K562 (cell line): Measurements from ENCODE around the gene UBE2D3. TPM values are rescaled to one million over a fixed set of nuclear protein-coding genes. Genes with fewer than 3 reads are reported as not detected.
A peak's percentile ranks its signal among the peaks of the same experiment; 100 is the strongest.

Experiments
- CHD2 ChIP-seq: IDR thresholded peaks from 2 replicates; pipeline ENCODE4 v1.6.1; 2011; ENCODE audit warnings: low read depth, low read length
- FIP1L1 ChIP-seq: fragments of 200-400 bp; formaldehyde crosslinking; IDR thresholded peaks from 2 replicates; pipeline ENCODE4 v1.6.1; 2018; ENCODE audit warnings: mild to moderate bottlenecking, low read depth, low read length; ENCODE audit not compliant: poor library complexity, severe bottlenecking
- FOXK2 ChIP-seq, 2 experiments: fragments of 450-650 bp; IDR thresholded peaks in 1 of 2; conservative IDR thresholded peaks in 1 of 2; 2 replicates each; pipeline ENCODE4 v1.6.1; 2016; ENCODE audit warnings: low read depth in 2 of 2, mild to moderate bottlenecking in 1 of 2
- GATAD2A ChIP-seq: fragments of 450-650 bp; IDR thresholded peaks from 2 replicates; pipeline ENCODE4 v1.6.1; 2017
- HLTF ChIP-seq: fragments of 450-650 bp; IDR thresholded peaks from 2 replicates; pipeline ENCODE4 v1.6.1; 2016
- MAX ChIP-seq: sonication (generic); formaldehyde crosslinking; IDR thresholded peaks from 2 replicates; pipeline ENCODE4 v1.9.0; 2022; ENCODE audit warnings: mild to moderate bottlenecking, missing genetic modification reagents
- NR2C2 ChIP-seq, 2 experiments: fragments of 200-800 bp in 1 of 2; sonication (Bioruptor generic) in 1 of 2; sonication (generic) in 1 of 2; formaldehyde crosslinking in 1 of 2; IDR thresholded peaks; 2 replicates each; pipeline versions ENCODE4 v1.6.1 to v1.8.0; 2016 to 2022; ENCODE audit warnings: mild to moderate bottlenecking in 1 of 2, missing compliant biosample characterization in 1 of 2, missing genetic modification characterization in 1 of 2, missing genetic modification reagents in 1 of 2
- NUFIP1 ChIP-seq: fragments of 450-650 bp; IDR thresholded peaks from 2 replicates; pipeline ENCODE4 v1.6.1; 2018; ENCODE audit not compliant: partially characterized antibody
- POLR2A ChIP-seq: fragments of 450-650 bp; conservative IDR thresholded peaks from 2 replicates; pipeline ENCODE4 v1.6.1; 2016
- SMAD1 ChIP-seq: fragments of 150-350 bp; IDR thresholded peaks from 2 replicates; pipeline ENCODE4 v1.6.1; 2014; ENCODE audit warnings: low read length, low read depth; ENCODE audit not compliant: partially characterized antibody
- SP1 ChIP-seq: sonication (generic); formaldehyde crosslinking; IDR thresholded peaks from 2 replicates; pipeline ENCODE4 v1.8.1; 2022; ENCODE audit warnings: mild to moderate bottlenecking, missing genetic modification reagents
- ZFP30 ChIP-seq: fragments of 250-450 bp; sonication (Bioruptor Pico); IDR thresholded peaks from 2 replicates; pipeline ENCODE4 v1.8.0; 2022; ENCODE audit warnings: moderate library complexity, mild to moderate bottlenecking, inconsistent platforms, borderline replicate concordance
- ZFPM2 ChIP-seq: fragments of 250-450 bp; sonication (Bioruptor Pico); IDR thresholded peaks from 2 replicates; pipeline ENCODE4 v1.5.1; 2022; ENCODE audit warnings: mild to moderate bottlenecking
- ZNF143 ChIP-seq: sonication (generic); formaldehyde crosslinking; IDR thresholded peaks from 2 replicates; pipeline ENCODE4 v1.9.0; 2022; ENCODE audit warnings: mild to moderate bottlenecking, missing genetic modification reagents
- ZNF586 ChIP-seq: fragments of 450-650 bp; formaldehyde crosslinking; conservative IDR thresholded peaks from 2 replicates; pipeline ENCODE4 v1.4.0; 2020; ENCODE audit warnings: mild to moderate bottlenecking, moderate library complexity
- ZNF589 ChIP-seq: fragments of 200-800 bp; sonication (Bioruptor generic); IDR thresholded peaks from 2 replicates; pipeline ENCODE4 v1.6.1; 2016; ENCODE audit warnings: low read depth, missing genetic modification characterization, missing compliant biosample characterization
- polyA plus RNA-seq, 8 experiments: library from polyadenylated mRNA; depleted of rRNA in 4 of 8; stranded (reverse) in 5 of 8; unstranded in 3 of 8; fragments of >200 nt; fragmentation: Nextera tagmentation in 2 of 8; fragmentation: Illumina TruSeq in 1 of 8; extraction: Ambion mirVana in 2 of 8; extraction: Trizol in 1 of 8; gene quantifications; 2 replicates each; pipeline versions ENCODE4 v1.2.1 to v1.2.3, GENCODE V29; 2011 to 2014; ENCODE audit warnings: inconsistent platforms in 1 of 8, missing spikeins in 1 of 8
- total RNA-seq, 7 experiments: library from RNA; depleted of rRNA in 6 of 7; stranded (reverse); fragments of >200 nt in 6 of 7; fragmentation: Illumina TruSeq in 2 of 7; extraction: Trizol in 2 of 7; gene quantifications; 2 replicates each; pipeline versions ENCODE4 v1.2.1 to v1.2.3, GENCODE V29; 2011 to 2021; ENCODE audit warnings: low replicate concordance in 1 of 7
- TF ChIP-seq, protein P1 (sequence below): fragments of 150-350 bp; IDR thresholded peaks from 2 replicates; pipeline ENCODE4 v1.6.1; 2014; ENCODE audit warnings: low read depth, mild to moderate bottlenecking, low read length, borderline replicate concordance
- TF ChIP-seq, protein P2 (sequence below): sonication (generic); formaldehyde crosslinking; IDR thresholded peaks from 2 replicates; pipeline ENCODE4 v1.8.0; 2022; ENCODE audit warnings: mild to moderate bottlenecking, missing genetic modification reagents
- TF ChIP-seq, protein P3 (sequence below): fragments of 250-450 bp; sonication (Bioruptor Pico); IDR thresholded peaks from 2 replicates; pipeline ENCODE4 v1.9.0; 2021; ENCODE audit warnings: mild to moderate bottlenecking, inconsistent platforms

Gene UBE2D3
- total and polyA plus RNA-seq, 9 of the 15 experiments (the other 6 are each of a cell fraction or from before 2014, with no cell fraction given) = 191 to 618 (median 292) TPM

- TF ChIP-seq FIP1L1 (peak; percentile 99), CHD2 (peak; percentile 78), GATAD2A (peak; percentile 89), NUFIP1 (no peak), SP1 (peak; percentile 98), POLR2A (peak; percentile 94), NR2C2 (CRISPR knock-in tag; IDR thresholded peaks at IDR 0.05) (peak; percentile 84; the same call in 1 of the 2 replicates), NR2C2 (tag; IDR thresholded peaks at IDR 0.05) (no peak), ZNF586 (CRISPR knock-in tag) (no peak), ZNF143 (CRISPR knock-in tag) (peak; percentile 47; the same call in 1 of the 2 replicates), ZFPM2 (CRISPR knock-in tag) (0 out of 2 replicates have a peak, but pooled peaks have one; percentile 21), SMAD1 (no peak), ZNF589 (CRISPR knock-in tag) (peak; percentile 50; the same call in 1 of the 2 replicates), ZFP30 (CRISPR knock-in tag) (no peak), MAX (peak; percentile 96), HLTF (no peak; the same call in none of the 2 replicates), FOXK2 (conservative IDR thresholded peaks at IDR 0.05 in 1 of 2, IDR thresholded peaks at IDR 0.05 in 1 of 2; ENCODE audit: low read depth in 2 of 2) (peak in 1 of 2 experiments; percentile 53; a peak in 2 of 4 replicates)
- TF ChIP-seq, protein P1, sequence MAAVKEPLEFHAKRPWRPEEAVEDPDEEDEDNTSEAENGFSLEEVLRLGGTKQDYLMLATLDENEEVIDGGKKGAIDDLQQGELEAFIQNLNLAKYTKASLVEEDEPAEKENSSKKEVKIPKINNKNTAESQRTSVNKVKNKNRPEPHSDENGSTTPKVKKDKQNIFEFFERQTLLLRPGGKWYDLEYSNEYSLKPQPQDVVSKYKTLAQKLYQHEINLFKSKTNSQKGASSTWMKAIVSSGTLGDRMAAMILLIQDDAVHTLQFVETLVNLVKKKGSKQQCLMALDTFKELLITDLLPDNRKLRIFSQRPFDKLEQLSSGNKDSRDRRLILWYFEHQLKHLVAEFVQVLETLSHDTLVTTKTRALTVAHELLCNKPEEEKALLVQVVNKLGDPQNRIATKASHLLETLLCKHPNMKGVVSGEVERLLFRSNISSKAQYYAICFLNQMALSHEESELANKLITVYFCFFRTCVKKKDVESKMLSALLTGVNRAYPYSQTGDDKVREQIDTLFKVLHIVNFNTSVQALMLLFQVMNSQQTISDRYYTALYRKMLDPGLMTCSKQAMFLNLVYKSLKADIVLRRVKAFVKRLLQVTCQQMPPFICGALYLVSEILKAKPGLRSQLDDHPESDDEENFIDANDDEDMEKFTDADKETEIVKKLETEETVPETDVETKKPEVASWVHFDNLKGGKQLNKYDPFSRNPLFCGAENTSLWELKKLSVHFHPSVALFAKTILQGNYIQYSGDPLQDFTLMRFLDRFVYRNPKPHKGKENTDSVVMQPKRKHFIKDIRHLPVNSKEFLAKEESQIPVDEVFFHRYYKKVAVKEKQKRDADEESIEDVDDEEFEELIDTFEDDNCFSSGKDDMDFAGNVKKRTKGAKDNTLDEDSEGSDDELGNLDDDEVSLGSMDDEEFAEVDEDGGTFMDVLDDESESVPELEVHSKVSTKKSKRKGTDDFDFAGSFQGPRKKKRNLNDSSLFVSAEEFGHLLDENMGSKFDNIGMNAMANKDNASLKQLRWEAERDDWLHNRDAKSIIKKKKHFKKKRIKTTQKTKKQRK = no peak
- TF ChIP-seq, protein P2, sequence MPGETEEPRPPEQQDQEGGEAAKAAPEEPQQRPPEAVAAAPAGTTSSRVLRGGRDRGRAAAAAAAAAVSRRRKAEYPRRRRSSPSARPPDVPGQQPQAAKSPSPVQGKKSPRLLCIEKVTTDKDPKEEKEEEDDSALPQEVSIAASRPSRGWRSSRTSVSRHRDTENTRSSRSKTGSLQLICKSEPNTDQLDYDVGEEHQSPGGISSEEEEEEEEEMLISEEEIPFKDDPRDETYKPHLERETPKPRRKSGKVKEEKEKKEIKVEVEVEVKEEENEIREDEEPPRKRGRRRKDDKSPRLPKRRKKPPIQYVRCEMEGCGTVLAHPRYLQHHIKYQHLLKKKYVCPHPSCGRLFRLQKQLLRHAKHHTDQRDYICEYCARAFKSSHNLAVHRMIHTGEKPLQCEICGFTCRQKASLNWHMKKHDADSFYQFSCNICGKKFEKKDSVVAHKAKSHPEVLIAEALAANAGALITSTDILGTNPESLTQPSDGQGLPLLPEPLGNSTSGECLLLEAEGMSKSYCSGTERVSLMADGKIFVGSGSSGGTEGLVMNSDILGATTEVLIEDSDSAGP = peak; percentile 77; the same call in 1 of the 2 replicates
- TF ChIP-seq, protein P3, sequence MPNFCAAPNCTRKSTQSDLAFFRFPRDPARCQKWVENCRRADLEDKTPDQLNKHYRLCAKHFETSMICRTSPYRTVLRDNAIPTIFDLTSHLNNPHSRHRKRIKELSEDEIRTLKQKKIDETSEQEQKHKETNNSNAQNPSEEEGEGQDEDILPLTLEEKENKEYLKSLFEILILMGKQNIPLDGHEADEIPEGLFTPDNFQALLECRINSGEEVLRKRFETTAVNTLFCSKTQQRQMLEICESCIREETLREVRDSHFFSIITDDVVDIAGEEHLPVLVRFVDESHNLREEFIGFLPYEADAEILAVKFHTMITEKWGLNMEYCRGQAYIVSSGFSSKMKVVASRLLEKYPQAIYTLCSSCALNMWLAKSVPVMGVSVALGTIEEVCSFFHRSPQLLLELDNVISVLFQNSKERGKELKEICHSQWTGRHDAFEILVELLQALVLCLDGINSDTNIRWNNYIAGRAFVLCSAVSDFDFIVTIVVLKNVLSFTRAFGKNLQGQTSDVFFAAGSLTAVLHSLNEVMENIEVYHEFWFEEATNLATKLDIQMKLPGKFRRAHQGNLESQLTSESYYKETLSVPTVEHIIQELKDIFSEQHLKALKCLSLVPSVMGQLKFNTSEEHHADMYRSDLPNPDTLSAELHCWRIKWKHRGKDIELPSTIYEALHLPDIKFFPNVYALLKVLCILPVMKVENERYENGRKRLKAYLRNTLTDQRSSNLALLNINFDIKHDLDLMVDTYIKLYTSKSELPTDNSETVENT (CRISPR knock-in tag) = peak; percentile 64; the same call in 1 of the 2 replicates
Measured at GRCh38 chr4:102826890-102827673, at the start of gene UBE2D3 (continued).
